Liver (tissue), 9 donors: ENCODE measurements around the gene CCN2. TPM values are rescaled to one million over a fixed set of nuclear protein-coding genes. Genes with fewer than 3 reads are reported as not detected.
A peak's percentile ranks its signal among the peaks of the same experiment; 100 is the strongest.

Experiments
- DNase-seq: peaks from one replicate; pipeline ENCODE4 v3.0.0-alpha.2; 2017; ENCODE audit warnings: low spot score
- H3K27ac ChIP-seq, 2 donors: one replicate each; pipeline ENCODE4 v1.7.0; 2013; ENCODE audit warnings: inconsistent platforms in 2 of 2, low read length in 2 of 2, control low read depth in 1 of 2, low read depth in 1 of 2, mild to moderate bottlenecking in 1 of 2
- H3K27me3 ChIP-seq, 4 donors: one replicate each; pipeline versions ENCODE4 v1.6.1 to v1.7.0; 2013; ENCODE audit warnings: low read length in 3 of 4, inconsistent platforms in 1 of 4, mild to moderate bottlenecking in 1 of 4, moderate library complexity in 1 of 4; ENCODE audit not compliant: control insufficient read depth in 4 of 4, insufficient read depth in 4 of 4
- H3K36me3 ChIP-seq, 4 donors: one replicate each; pipeline versions ENCODE4 v1.6.1 to v1.7.0; 2013; ENCODE audit warnings: low read length in 3 of 4, mild to moderate bottlenecking in 3 of 4, low read depth in 1 of 4, moderate library complexity in 1 of 4; ENCODE audit not compliant: control insufficient read depth in 4 of 4, insufficient read depth in 3 of 4
- H3K4me1 ChIP-seq, 4 donors: one replicate each; pipeline versions ENCODE4 v1.6.1 to v1.7.0; 2013; ENCODE audit warnings: low read length in 3 of 4, mild to moderate bottlenecking in 3 of 4, moderate library complexity in 1 of 4; ENCODE audit not compliant: control insufficient read depth in 4 of 4, insufficient read depth in 4 of 4
- H3K4me3 ChIP-seq, 3 donors: one replicate each; pipeline versions ENCODE4 v1.6.1 to v1.7.0; 2013; ENCODE audit warnings: low read length in 3 of 3, control low read depth in 1 of 3, low read depth in 1 of 3, mild to moderate bottlenecking in 1 of 3
- H3K9ac ChIP-seq, 2 donors: one replicate each; pipeline ENCODE4 v1.7.0; 2013; ENCODE audit warnings: low read length in 2 of 2, mild to moderate bottlenecking in 2 of 2, moderate library complexity in 2 of 2, control low read depth in 1 of 2, low read depth in 1 of 2
- H3K9me3 ChIP-seq, 4 donors: one replicate each; pipeline versions ENCODE4 v1.6.1 to v1.7.0; 2013; ENCODE audit warnings: low read length in 3 of 4; ENCODE audit not compliant: control insufficient read depth in 4 of 4
- EGR1 ChIP-seq, 2 donors: IDR thresholded peaks; 2 replicates each; pipeline ENCODE4 v1.6.1; 2016 to 2018; ENCODE audit warnings: antibody characterized with exemption in 2 of 2, low read depth in 2 of 2
- FOXA1 ChIP-seq: IDR thresholded peaks from 2 replicates; pipeline ENCODE4 v1.6.1; 2016; ENCODE audit warnings: antibody characterized with exemption
- GABPA ChIP-seq, 2 donors: IDR thresholded peaks in 1 of 2; conservative IDR thresholded peaks in 1 of 2; 2 replicates each; pipeline ENCODE4 v1.6.1; 2016; ENCODE audit warnings: antibody characterized with exemption in 2 of 2, mild to moderate bottlenecking in 1 of 2, moderate library complexity in 1 of 2
- HNF4G ChIP-seq: IDR thresholded peaks from 2 replicates; pipeline ENCODE4 v1.6.1; 2016; ENCODE audit warnings: antibody characterized with exemption
- JUND ChIP-seq, 2 donors: IDR thresholded peaks; 2 replicates each; pipeline ENCODE4 v1.6.1; 2016; ENCODE audit warnings: antibody characterized with exemption in 2 of 2
- MAX ChIP-seq: IDR thresholded peaks from 2 replicates; pipeline ENCODE4 v1.6.1; 2016; ENCODE audit warnings: antibody characterized with exemption
- RAD21 ChIP-seq, 2 donors: IDR thresholded peaks; 2 replicates each; pipeline ENCODE4 v1.6.1; 2016; ENCODE audit warnings: antibody characterized with exemption in 2 of 2, mild to moderate bottlenecking in 2 of 2
- REST ChIP-seq: IDR thresholded peaks from 2 replicates; pipeline ENCODE4 v1.6.1; 2016; ENCODE audit warnings: antibody characterized with exemption, mild to moderate bottlenecking
- YY1 ChIP-seq: IDR thresholded peaks from 2 replicates; pipeline ENCODE4 v1.6.1; 2016; ENCODE audit warnings: antibody characterized with exemption, mild to moderate bottlenecking
- WGBS: extraction: QIAGEN DNeasy Blood & Tissue Kit; methylation state at CpG from one replicate; pipeline ENCODE4 v1.1.7; 2013; 5-methylcytosine and 5-hydroxymethylcytosine counted together
- polyA plus RNA-seq, 2 donors: library from polyadenylated mRNA; stranded (reverse) in 1 of 2; unstranded in 1 of 2; fragments of 200-250 nt in 1 of 2; fragments of >200 nt in 1 of 2; fragmentation: Nextera tagmentation in 1 of 2; extraction: Ambion mirVana in 1 of 2; gene quantifications; one replicate each; pipeline versions ENCODE4 v1.2.1 to v1.2.3, GENCODE V29; 2013 to 2015
- total RNA-seq, 2 donors: library from RNA; depleted of rRNA; stranded (reverse); fragments of >200 nt; gene quantifications; one replicate each; pipeline ENCODE4 v1.2.3, GENCODE V29; 2014
- donor health status: healthy.
- donor health status: healthy.
- donor health status: healthy.
- donor health status: healthy.
- donor health status: healthy.

The CCN2 gene
- total and polyA plus RNA-seq, 4 donors = 7.3 to 26.9 (median 19.5) TPM

- H3K27ac ChIP-seq = no peak overlapping the region
- H3K9me3 ChIP-seq = no peaks in the 10 kb centered on the region
- H3K4me3 ChIP-seq = no peak overlapping the region
- no peak overlapping the region for H3K9ac ChIP-seq
- no peaks in the 10 kb centered on the region for H3K36me3 ChIP-seq
- 91% methylated on average over 4 of the region's 4 CpGs for WGBS
- no peak for TF ChIP-seq YY1
- TF ChIP-seq HNF4G = no peak
- no peak for TF ChIP-seq MAX
- TF ChIP-seq RAD21 (IDR thresholded peaks at IDR 0.05) = no peak
- H3K27me3 ChIP-seq = no peaks in the 10 kb centered on the region
- DNase-seq = no peak
- H3K4me1 ChIP-seq = peaks cover 0 to under 1% (median 0%) of the 10 kb centered on the region in 4 donors
These were observed 37.9 kb upstream of the CCN2 start for GRCh38 chr6:131989036-131989435.

- Histone ChIP-seq H3K4me1 (peaks cover 7 to 38% (median 26%) of the 10 kb centered on the region in 4 donors), H3K9ac (no peak overlapping the region), H3K36me3 (no peaks in the 10 kb centered on the region), H3K4me3 (no peak overlapping the region), H3K9me3 (no peaks in the 10 kb centered on the region), H3K27me3 (no peaks in the 10 kb centered on the region), H3K27ac (peak overlapping the region in 1 of 2 donors; percentile 3)
- no peak for DNase-seq
- WGBS = 94% methylated on average over 2 of the region's 2 CpGs
- TF ChIP-seq REST = no peak
- TF ChIP-seq HNF4G = no peak
- TF ChIP-seq JUND (IDR thresholded peaks at IDR 0.05) = peak in 1 of 2 donors; percentile 10
These were observed 31.6 kb upstream of the CCN2 start for GRCh38 chr6:131982740-131983259.

- H3K4me3 ChIP-seq = peak overlapping the region in 1 of 3 donors; percentile 44
- 80% methylated on average over 3 of the region's 3 CpGs for WGBS
- TF ChIP-seq FOXA1 (no peak), RAD21 (IDR thresholded peaks at IDR 0.05) (no peak), HNF4G (no peak), JUND (IDR thresholded peaks at IDR 0.05) (no peak), GABPA (IDR thresholded peaks at IDR 0.05 in 1 of 2, conservative IDR thresholded peaks at IDR 0.05 in 1 of 2) (no peak), EGR1 (IDR thresholded peaks at IDR 0.05; ENCODE audit: low read depth in 2 of 2) (no peak)
- H3K36me3 ChIP-seq = no peaks in the 10 kb centered on the region
- no peak for DNase-seq
- no peaks in the 10 kb centered on the region for H3K27me3 ChIP-seq
- H3K4me1 ChIP-seq = peaks cover 10 to 50% (median 38%) of the 10 kb centered on the region in 4 donors
- peak overlapping the region; percentile 68 to 89 for H3K27ac ChIP-seq
- no peaks in the 10 kb centered on the region for H3K9me3 ChIP-seq
- no peak overlapping the region for H3K9ac ChIP-seq
These were observed 30.4 kb upstream of the CCN2 start for GRCh38 chr6:131981624-131981978.
